HepG2 (cell line): ENCODE measurements around the gene ST6GALNAC2. TPM values are rescaled to one million over a fixed set of nuclear protein-coding genes. Genes with fewer than 3 reads are reported as not detected.

Experiments used
- ATAC-seq: fragments of 200-7000 bp; cut with Tn5 transposase; 3 replicates; pipeline ENCODE4 v1.9.1; 2020; ENCODE audit warnings: mild to moderate bottlenecking, moderate library complexity
- BruUV-seq: library from RNA; stranded (reverse); fragments of 400-500 nt; replicated peaks from 2 replicates; lab custom pipeline; 2021; lab: Mats Ljungman, UMichigan
- CTCF ChIA-PET: fragments of 300-600 bp; formaldehyde crosslinking; extraction: SDS; loops from one replicate; lab custom pipeline; 2021; ENCODE audit warnings: low total read pairs, inconsistent platforms, low intra/inter-chr PET ratio; lab: Yijun Ruan, JAX
- POLR2A ChIA-PET: fragments of 350-600 bp; sonication (Branson Sonifier 250); formaldehyde crosslinking; loops from one replicate; lab custom pipeline; 2020; ENCODE audit warnings: antibody characterized with exemption, inconsistent platforms; lab: Yijun Ruan, JAX
- DNase-seq: peaks from one replicate; pipeline ENCODE4 v3.0.0-alpha.2; 2015; ENCODE audit warnings: low spot score
- FAIRE-seq: peaks from 3 replicates; lab custom pipeline; 2011; peaks lifted over from hg19 to GRCh38; lab: Jason Lieb, UNC
- H2AFZ ChIP-seq: one replicate; pipeline ENCODE4 v1.6.1; 2011; ENCODE audit warnings: low read length, inconsistent platforms
- H3K27ac ChIP-seq: fragments of 300-600 bp; 3 replicates; pipeline ENCODE4 v1.8.0; 2011; ENCODE audit warnings: mixed run types, mild to moderate bottlenecking, mixed read lengths, low read length, inconsistent platforms; ENCODE audit not compliant: insufficient read depth; ENCODE audit errors: extremely low read length
- H3K27me3 ChIP-seq, 2 experiments: fragments of 200-600 bp in 1 of 2; 2 replicates in 1 of 2; 3 replicates in 1 of 2; pipeline versions ENCODE4 v1.6.0 to v1.8.0; 2011; ENCODE audit warnings: low read length in 2 of 2, mild to moderate bottlenecking in 2 of 2, moderate library complexity in 2 of 2, inconsistent platforms in 1 of 2; ENCODE audit not compliant: insufficient read depth in 2 of 2, control insufficient read depth in 1 of 2
- H3K36me3 ChIP-seq, 2 experiments: fragments of 200-600 bp in 1 of 2; replicated peaks in 1 of 2; 2 replicates in 1 of 2; 3 replicates in 1 of 2; pipeline versions ENCODE4 v1.5.1 to v1.8.0; 2011; ENCODE audit warnings: low read length in 2 of 2, inconsistent platforms in 1 of 2; ENCODE audit not compliant: insufficient read depth in 2 of 2, control insufficient read depth in 1 of 2
- H3K4me1 ChIP-seq: 2 replicates; pipeline ENCODE4 v1.5.1; 2012; ENCODE audit warnings: low read length, inconsistent platforms; ENCODE audit not compliant: insufficient read depth
- H3K4me2 ChIP-seq: 2 replicates; pipeline ENCODE4 v1.6.0; 2011; ENCODE audit warnings: low read depth, low read length, inconsistent platforms
- H3K4me3 ChIP-seq, 3 experiments: fragments of 200-600 bp in 1 of 3; sonication (generic), shearing (Covaris generic) in 1 of 3; replicated peaks in 1 of 3; 2 replicates each; pipeline ENCODE4 v1.5.1; 2011 to 2016; ENCODE audit warnings: low read length in 3 of 3, inconsistent platforms in 2 of 3, low read depth in 2 of 3, mild to moderate bottlenecking in 2 of 3, control low read depth in 1 of 3, mixed read lengths in 1 of 3; ENCODE audit not compliant: insufficient read depth in 1 of 3
- H3K79me2 ChIP-seq: one replicate; pipeline ENCODE4 v1.6.1; 2011; ENCODE audit warnings: low read length, inconsistent platforms; ENCODE audit not compliant: insufficient read depth
- H3K9ac ChIP-seq: 2 replicates; pipeline ENCODE4 v1.6.0; 2011; ENCODE audit warnings: mild to moderate bottlenecking, low read depth, low read length, inconsistent platforms; ENCODE audit not compliant: insufficient read depth
- H3K9me3 ChIP-seq: 2 replicates; pipeline ENCODE4 v1.5.1; 2012; ENCODE audit warnings: mild to moderate bottlenecking, low read length
- H4K20me1 ChIP-seq: 2 replicates; pipeline ENCODE4 v1.6.0; 2011; ENCODE audit warnings: inconsistent platforms, mild to moderate bottlenecking, low read length, moderate library complexity; ENCODE audit not compliant: insufficient read depth
- CSRNP1 ChIP-seq: sonication (generic); formaldehyde crosslinking; IDR thresholded peaks from 2 replicates; pipeline ENCODE4 v1.8.1; 2023; ENCODE audit warnings: mild to moderate bottlenecking, missing genetic modification reagents
- HNRNPL ChIP-seq: fragments of 200-400 bp; formaldehyde crosslinking; IDR thresholded peaks from 2 replicates; pipeline ENCODE4 v1.6.1; 2017; ENCODE audit warnings: mild to moderate bottlenecking, low read depth, low read length
- NFKB2 ChIP-seq: sonication (generic); formaldehyde crosslinking; IDR thresholded peaks from 2 replicates; pipeline ENCODE4 v1.4.0; 2020; ENCODE audit warnings: missing genetic modification reagents, borderline replicate concordance
- ZFAT ChIP-seq: sonication (generic); formaldehyde crosslinking; conservative IDR thresholded peaks from 2 replicates; pipeline ENCODE4 v1.8.1; 2023; ENCODE audit warnings: missing genetic modification reagents, inconsistent platforms
- ZNF296 ChIP-seq: sonication (generic); formaldehyde crosslinking; conservative IDR thresholded peaks from 2 replicates; pipeline ENCODE4 v1.5.0; 2020; ENCODE audit warnings: mild to moderate bottlenecking, missing genetic modification reagents
- ZNF766 ChIP-seq: sonication (generic); formaldehyde crosslinking; IDR thresholded peaks from 2 replicates; pipeline ENCODE4 v1.5.0; 2020; ENCODE audit warnings: missing genetic modification reagents, borderline replicate concordance
- ZNF883 ChIP-seq: sonication (generic); formaldehyde crosslinking; IDR thresholded peaks from 2 replicates; pipeline ENCODE4 v1.5.1; 2020; ENCODE audit warnings: mild to moderate bottlenecking, missing genetic modification reagents; ENCODE audit errors: not compliant biosample characterization
- WGBS: methylation state at CpG from one replicate; pipeline ENCODE4 v1.1.6; 2017; ENCODE audit warnings: low lambda C conversion rate; 5-methylcytosine and 5-hydroxymethylcytosine counted together
- in situ Hi-C: cut with HindIII; loops from 2 replicates; pipeline ENCODE4 v1.10.0; 2017; ENCODE audit warnings: low pct_unique_long_range_greater_than_20kb; ENCODE audit not compliant: extremely low pct_ligation_motif_present
- intact Hi-C: fragments of 100-400 bp; cut with micrococcal nuclease; formaldehyde crosslinking; loops from one replicate; pipeline ENCODE4 v1.10.0; 2022; ENCODE audit not compliant: unreplicated experiment
- polyA plus RNA-seq, 8 experiments: library from polyadenylated mRNA; depleted of rRNA in 3 of 8; stranded (reverse) in 7 of 8; unstranded in 1 of 8; fragments of >200 nt; fragmentation: Illumina TruSeq in 4 of 8; extraction: Trizol in 4 of 8; gene quantifications; 2 replicates each; pipeline versions ENCODE4 v1.2.1 to v1.2.3, GENCODE V29; 2011 to 2016; ENCODE audit warnings: low read depth in 4 of 8, missing spikeins in 1 of 8, mixed read lengths in 1 of 8; ENCODE audit not compliant: insufficient read depth in 1 of 8
- total RNA-seq, 5 experiments: library from RNA; depleted of rRNA; stranded (reverse); fragments of >200 nt; fragmentation: Illumina TruSeq; extraction: Trizol; gene quantifications; 2 replicates each; pipeline ENCODE4 v1.2.3, GENCODE V29; 2016; ENCODE audit warnings: low read depth in 1 of 5

ST6GALNAC2 gene
- total and polyA plus RNA-seq, 2 of the 13 experiments (the other 11 are each of a cell fraction or from before 2014, with no cell fraction given): 0.12 to 0.49 TPM

- H3K79me2 ChIP-seq: no peaks in the 10 kb centered on the region
- no peak overlapping the region for H3K27ac ChIP-seq
- no TSS peak for BruUV-seq
- FAIRE-seq (no peak), DNase-seq (no peak), ATAC-seq (no peak)
- no peak for TF ChIP-seq ZNF766
- 0 out of 2 replicates have a peak, but pooled peaks have one; percentile 2 for TF ChIP-seq NFKB2
- no peak for TF ChIP-seq ZFAT (CRISPR knock-in tag)
- TF ChIP-seq HNRNPL: 0 out of 2 replicates have a peak, but pooled peaks have one; percentile 49
- TF ChIP-seq ZNF883: peak; percentile 62
- 0 out of 2 replicates have a peak, but pooled peaks have one; percentile 16 for TF ChIP-seq ZNF296 (CRISPR knock-in tag)
- TF ChIP-seq CSRNP1: no peak
- peaks cover 67% of the 10 kb centered on the region for H3K4me1 ChIP-seq
- H3K36me3 ChIP-seq: no peaks in the 10 kb centered on the region
- in situ Hi-C loops: no loop called here
- no peaks in the 10 kb centered on the region for H3K9me3 ChIP-seq
- POLR2A ChIA-PET: interaction anchor here (0.8 to 6.8 kb wide), 2 partner anchors 14 to 99 kb away, joined by 3 to 129 read pairs; no protein-coding TSS in a partner anchor
- no peak overlapping the region for H3K4me3 ChIP-seq
- H3K9ac ChIP-seq: no peak overlapping the region
- peaks cover 2% of the 10 kb centered on the region; the same call in 1 of the 2 replicates for H4K20me1 ChIP-seq
- H2AFZ ChIP-seq: no peak overlapping the region
- CTCF ChIA-PET: no interaction called here
- intact Hi-C loops: no loop called here
- WGBS: 79% methylated on average over 14 of the region's 17 CpGs
- H3K27me3 ChIP-seq: no peaks in the 10 kb centered on the region
- no peak overlapping the region for H3K4me2 ChIP-seq
These were observed 13.3 kb downstream of the ST6GALNAC2 start for GRCh38 chr17:76572201-76572910.
